Brain microvascular endothelial cell (primary cell): ENCODE data around the gene CEMP1.

ENCODE experiments used
- DNase-seq: peaks from one replicate; pipeline ENCODE4 v3.0.0-alpha.2; 2020
- H3K27ac ChIP-seq: fragments of 250-450 bp; sonication (Bioruptor Pico); 2 replicates; pipeline ENCODE4 v1.5.1; 2020; ENCODE audit warnings: mild to moderate bottlenecking, moderate library complexity
- H3K27me3 ChIP-seq: fragments of 250-450 bp; sonication (Bioruptor Pico); replicated peaks from 2 replicates; pipeline ENCODE4 v1.5.1; 2020; ENCODE audit warnings: mild to moderate bottlenecking
- H3K36me3 ChIP-seq: fragments of 250-450 bp; sonication (Bioruptor Pico); replicated peaks from 2 replicates; pipeline ENCODE4 v1.5.1; 2020; ENCODE audit warnings: mild to moderate bottlenecking
- H3K4me3 ChIP-seq: 2 replicates; pipeline ENCODE4 v1.5.1; 2011; ENCODE audit warnings: low read depth, mild to moderate bottlenecking, control low read depth, low read length, moderate library complexity
- in situ Hi-C: cut with HindIII; loops from 2 replicates; pipeline ENCODE4 v1.10.0; 2017; ENCODE audit warnings: low sequenced_read_pairs, low pct_ligation_motif_present
- TF ChIP-seq, protein P1 (sequence below): IDR thresholded peaks from 2 replicates; pipeline ENCODE4 v1.5.1; 2011; ENCODE audit warnings: low read depth, mild to moderate bottlenecking, moderate library complexity, low read length, control low read depth, inconsistent platforms; ENCODE audit errors: missing control alignments

Gene CEMP1

GRCh38 chr16:2517954-2518605, 13.1 kb downstream of the CEMP1 start:
- H3K36me3 ChIP-seq: peaks cover 14% of the 10 kb centered on the region
- H3K27me3 ChIP-seq: no peaks in the 10 kb centered on the region
- in situ Hi-C loops: no loop called here
- H3K27ac ChIP-seq: no peak overlapping the region
- TF ChIP-seq, protein P1, sequence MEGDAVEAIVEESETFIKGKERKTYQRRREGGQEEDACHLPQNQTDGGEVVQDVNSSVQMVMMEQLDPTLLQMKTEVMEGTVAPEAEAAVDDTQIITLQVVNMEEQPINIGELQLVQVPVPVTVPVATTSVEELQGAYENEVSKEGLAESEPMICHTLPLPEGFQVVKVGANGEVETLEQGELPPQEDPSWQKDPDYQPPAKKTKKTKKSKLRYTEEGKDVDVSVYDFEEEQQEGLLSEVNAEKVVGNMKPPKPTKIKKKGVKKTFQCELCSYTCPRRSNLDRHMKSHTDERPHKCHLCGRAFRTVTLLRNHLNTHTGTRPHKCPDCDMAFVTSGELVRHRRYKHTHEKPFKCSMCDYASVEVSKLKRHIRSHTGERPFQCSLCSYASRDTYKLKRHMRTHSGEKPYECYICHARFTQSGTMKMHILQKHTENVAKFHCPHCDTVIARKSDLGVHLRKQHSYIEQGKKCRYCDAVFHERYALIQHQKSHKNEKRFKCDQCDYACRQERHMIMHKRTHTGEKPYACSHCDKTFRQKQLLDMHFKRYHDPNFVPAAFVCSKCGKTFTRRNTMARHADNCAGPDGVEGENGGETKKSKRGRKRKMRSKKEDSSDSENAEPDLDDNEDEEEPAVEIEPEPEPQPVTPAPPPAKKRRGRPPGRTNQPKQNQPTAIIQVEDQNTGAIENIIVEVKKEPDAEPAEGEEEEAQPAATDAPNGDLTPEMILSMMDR: no peak
- H3K4me3 ChIP-seq: no peak overlapping the region
- no peak for DNase-seq

GRCh38 chr16:2516391-2517240, 14.6 kb downstream of the CEMP1 start:
- in situ Hi-C loops: no loop called here
- peaks cover 9% of the 10 kb centered on the region for H3K36me3 ChIP-seq
- TF ChIP-seq, protein P1: no peak

GRCh38 chr16:2515180-2515851, 15.9 kb downstream of the CEMP1 start:
- TF ChIP-seq, protein P1: no peak
- H3K27ac ChIP-seq: no peak overlapping the region
- no peak for DNase-seq
- in situ Hi-C loops: no loop called here
- H3K27me3 ChIP-seq: no peaks in the 10 kb centered on the region
- peak overlapping the region; percentile 88 for H3K4me3 ChIP-seq
- peaks cover 9% of the 10 kb centered on the region for H3K36me3 ChIP-seq

More at GRCh38 chr16:2516391-2517240, 14.6 kb downstream of the CEMP1 start:
- H3K27me3 ChIP-seq: no peaks in the 10 kb centered on the region
- H3K27ac ChIP-seq: no peak overlapping the region
- no peak for DNase-seq
- peak overlapping the region; percentile 3 for H3K4me3 ChIP-seq

- in situ Hi-C loops: no loop called here
- H3K27me3 ChIP-seq: no peaks in the 10 kb centered on the region
- peak overlapping the region; percentile 83 for H3K27ac ChIP-seq
- peaks cover 7% of the 10 kb centered on the region for H3K36me3 ChIP-seq
- peak overlapping the region; percentile 88 for H3K4me3 ChIP-seq
- no peak for DNase-seq
- TF ChIP-seq, protein P1: no peak
These were observed 16.7 kb downstream of the CEMP1 start for GRCh38 chr16:2514333-2515179.
